PFSK-1 (cell line): ENCODE data around the gene YPEL1.

Experiments used
- POLR2AphosphoS5 ChIP-seq: IDR thresholded peaks from 2 replicates; pipeline ENCODE4 v1.6.1; 2012; ENCODE audit warnings: low read depth, mild to moderate bottlenecking, control low read depth, low read length, moderate library complexity
- SIN3A ChIP-seq: IDR thresholded peaks from 2 replicates; pipeline ENCODE4 v1.6.1; 2012; ENCODE audit warnings: mild to moderate bottlenecking, low read length, moderate library complexity, borderline replicate concordance; ENCODE audit not compliant: insufficient read depth
- TF ChIP-seq, protein P1 (sequence below), 2 experiments: IDR thresholded peaks; 2 replicates each; pipeline versions ENCODE4 v1.6.1 to v1.8.0; 2011 to 2012; ENCODE audit warnings: low read depth in 2 of 2, low read length in 2 of 2, control low read depth in 1 of 2, inconsistent platforms in 1 of 2, mild to moderate bottlenecking in 1 of 2, moderate library complexity in 1 of 2; ENCODE audit not compliant: insufficient read depth in 1 of 2

DNA sequence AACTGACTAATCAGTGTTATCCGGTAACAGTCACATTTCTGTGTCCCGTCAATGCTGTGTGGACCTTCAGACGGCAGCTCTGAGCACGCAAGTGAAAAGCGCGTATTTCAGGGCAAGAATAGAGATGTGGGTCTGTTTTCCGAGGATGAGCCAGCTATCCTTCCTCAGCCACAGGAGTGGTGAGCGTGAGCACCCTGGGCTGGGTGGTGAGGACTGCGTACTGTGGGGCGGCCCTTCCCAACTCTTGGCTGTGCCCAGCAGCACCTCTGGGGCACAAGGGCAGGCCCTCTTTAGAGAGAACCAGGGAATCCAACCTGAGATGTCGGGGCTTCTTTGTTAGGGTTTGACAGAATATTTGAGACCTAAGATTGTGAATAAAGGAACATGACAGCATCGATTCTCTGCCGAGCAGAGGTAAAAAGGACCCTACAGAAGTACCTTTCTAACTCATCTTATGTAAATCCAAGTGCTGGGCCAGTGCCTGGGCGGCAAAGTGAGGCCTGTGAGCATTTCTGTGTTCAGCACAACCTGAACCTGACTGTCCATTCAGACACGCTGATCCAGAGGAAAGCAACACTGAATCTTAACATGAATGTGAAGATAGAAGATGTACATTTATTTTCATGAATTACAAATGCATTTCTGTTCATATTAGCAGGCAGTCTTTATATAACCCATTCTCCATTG is 26.5 kb upstream of the YPEL1 start:
- TF ChIP-seq SIN3A (no peak), POLR2AphosphoS5 (no peak)
- TF ChIP-seq, protein P1, sequence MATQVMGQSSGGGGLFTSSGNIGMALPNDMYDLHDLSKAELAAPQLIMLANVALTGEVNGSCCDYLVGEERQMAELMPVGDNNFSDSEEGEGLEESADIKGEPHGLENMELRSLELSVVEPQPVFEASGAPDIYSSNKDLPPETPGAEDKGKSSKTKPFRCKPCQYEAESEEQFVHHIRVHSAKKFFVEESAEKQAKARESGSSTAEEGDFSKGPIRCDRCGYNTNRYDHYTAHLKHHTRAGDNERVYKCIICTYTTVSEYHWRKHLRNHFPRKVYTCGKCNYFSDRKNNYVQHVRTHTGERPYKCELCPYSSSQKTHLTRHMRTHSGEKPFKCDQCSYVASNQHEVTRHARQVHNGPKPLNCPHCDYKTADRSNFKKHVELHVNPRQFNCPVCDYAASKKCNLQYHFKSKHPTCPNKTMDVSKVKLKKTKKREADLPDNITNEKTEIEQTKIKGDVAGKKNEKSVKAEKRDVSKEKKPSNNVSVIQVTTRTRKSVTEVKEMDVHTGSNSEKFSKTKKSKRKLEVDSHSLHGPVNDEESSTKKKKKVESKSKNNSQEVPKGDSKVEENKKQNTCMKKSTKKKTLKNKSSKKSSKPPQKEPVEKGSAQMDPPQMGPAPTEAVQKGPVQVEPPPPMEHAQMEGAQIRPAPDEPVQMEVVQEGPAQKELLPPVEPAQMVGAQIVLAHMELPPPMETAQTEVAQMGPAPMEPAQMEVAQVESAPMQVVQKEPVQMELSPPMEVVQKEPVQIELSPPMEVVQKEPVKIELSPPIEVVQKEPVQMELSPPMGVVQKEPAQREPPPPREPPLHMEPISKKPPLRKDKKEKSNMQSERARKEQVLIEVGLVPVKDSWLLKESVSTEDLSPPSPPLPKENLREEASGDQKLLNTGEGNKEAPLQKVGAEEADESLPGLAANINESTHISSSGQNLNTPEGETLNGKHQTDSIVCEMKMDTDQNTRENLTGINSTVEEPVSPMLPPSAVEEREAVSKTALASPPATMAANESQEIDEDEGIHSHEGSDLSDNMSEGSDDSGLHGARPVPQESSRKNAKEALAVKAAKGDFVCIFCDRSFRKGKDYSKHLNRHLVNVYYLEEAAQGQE (IDR thresholded peaks at IDR 0.05; ENCODE audit: insufficient read depth in 1 of 2, low read depth in 2 of 2, low read length in 2 of 2): no peak
